CD4-positive, alpha-beta T cell treated with Interleukin-4 for 1 hour (primary cell): Measurements from ENCODE around the gene REEP1.
"Not testable (repeated sequence)": the region's sequence is repeated elsewhere in the genome, so short reads cannot be mapped to it uniquely, and the experiment has no call there.

ENCODE experiments used
- DNase-seq, 2 donors: peaks; one replicate each; pipeline ENCODE4 v3.0.0-alpha.2; 2020 to 2022

The REEP1 gene

DNA sequence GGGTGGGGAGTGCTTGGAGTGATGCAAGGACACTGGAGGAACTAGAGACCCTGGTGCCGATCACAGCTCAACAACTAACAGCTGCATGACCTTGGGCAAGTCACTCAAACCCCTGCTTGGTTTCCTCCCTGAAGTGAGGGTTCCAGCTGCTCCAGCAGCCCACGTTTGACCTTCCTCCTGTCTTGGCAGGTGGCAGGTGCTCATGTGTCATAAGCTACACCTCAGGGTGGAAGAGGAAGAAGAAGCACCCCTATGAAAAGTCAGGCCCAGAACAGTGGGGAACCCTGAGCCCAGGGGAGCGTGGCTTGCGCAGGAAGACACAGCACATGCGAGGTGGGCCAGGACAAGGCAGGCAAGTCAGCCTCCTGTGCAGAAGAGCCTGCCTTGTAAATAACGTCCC, 95.8 kb downstream of the REEP1 start:
- no peak for DNase-seq

DNA sequence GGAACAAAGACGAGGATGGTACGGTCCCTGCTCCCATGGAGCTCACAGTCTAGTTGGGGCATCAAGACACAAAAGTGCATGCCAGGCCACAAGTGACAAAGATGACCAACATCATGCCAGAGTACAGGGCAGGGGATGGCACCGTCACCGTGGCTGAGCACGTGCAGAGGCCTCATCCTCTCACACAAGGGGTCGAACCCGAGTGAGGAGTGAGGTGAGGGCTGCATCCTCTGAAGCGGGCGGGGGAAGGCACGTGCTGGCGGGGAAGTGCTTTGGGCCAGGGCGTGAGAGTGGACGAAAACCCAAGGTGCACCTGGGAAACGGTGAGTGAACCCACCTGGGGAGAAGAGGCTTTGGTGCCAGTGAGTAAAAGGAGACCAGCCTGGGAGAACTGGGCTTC, 97.2 kb downstream of the REEP1 start:
- DNase-seq: no peak

DNA sequence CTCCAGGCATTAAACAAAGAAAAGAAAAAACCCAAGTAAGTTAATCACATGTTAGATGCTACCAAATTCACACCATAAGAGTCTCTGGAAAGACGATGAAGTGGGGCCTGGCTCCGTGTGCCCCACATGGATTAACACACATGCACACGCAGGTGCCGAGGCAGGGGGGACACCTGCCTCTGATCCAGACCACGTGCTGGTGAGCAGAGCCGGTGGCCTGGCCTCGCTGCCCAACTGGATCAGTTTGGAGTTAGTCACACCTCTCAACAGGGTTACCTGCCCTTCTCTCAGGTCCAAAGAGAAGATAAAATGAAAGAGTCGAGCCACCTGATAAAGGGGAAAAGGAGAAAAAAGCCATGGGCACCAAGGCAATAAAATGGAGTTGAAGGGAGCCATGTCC, 97.7 kb downstream of the REEP1 start:
- DNase-seq: no peak

DNA sequence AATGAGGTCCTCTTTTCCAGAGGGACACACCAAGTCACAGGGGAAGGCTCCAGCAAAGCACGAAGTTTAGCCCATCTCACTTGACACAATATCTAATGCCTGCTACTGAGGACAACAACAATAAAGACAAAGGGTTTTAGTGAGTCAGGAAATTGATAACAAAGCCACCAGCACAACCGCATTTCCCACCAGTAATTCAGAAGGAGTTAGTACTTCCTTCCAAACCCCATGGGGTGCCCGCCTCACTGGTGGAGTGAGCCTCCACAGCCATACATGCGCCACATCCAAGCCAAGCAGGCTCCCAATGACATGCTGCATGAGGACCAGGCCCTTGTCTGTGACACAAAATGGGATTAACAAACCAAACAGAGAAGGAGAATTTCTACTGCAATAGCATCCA, 98.1 kb downstream of the REEP1 start:
- DNase-seq: no peak

DNA sequence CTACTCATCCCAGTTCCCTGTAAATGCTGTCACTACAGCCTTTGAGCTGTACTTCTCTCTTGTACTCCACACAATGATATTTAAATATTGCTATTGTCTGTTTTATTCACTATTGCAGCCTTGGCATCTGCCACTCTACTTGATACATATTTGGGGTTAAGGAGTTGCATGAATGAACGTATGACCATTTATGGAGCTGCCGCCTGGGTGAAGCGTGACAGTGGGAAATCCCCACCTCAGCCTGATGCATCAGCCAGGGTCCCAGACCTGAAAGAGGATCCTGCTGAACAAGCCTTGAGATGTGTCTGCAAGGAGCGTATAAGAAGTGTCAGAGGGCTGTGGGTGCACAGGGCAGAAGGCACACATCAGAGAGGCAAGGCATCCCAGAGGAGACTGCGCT, 99.1 kb downstream of the REEP1 start:
- DNase-seq: peak; percentile 24 to 75

DNA sequence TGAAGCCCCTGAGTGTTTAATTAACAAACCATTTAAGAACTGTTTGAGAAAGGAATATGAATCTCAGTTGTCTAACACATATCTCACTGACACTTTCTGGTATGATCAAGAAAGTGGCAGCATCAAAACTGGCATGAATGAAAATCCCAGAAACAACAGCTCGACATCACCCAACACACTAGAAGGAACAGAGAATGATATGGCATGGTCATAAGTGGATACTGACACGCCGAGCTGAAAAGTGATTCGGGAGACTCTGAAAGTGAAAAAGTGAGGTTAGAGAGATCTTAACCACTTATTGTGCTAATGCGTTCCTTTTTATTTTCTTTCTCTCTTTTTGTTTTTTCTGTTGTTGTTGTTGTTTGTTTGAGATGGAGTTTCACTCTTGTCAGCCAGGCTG, 100.3 kb downstream of the REEP1 start:
- no peak for DNase-seq

DNA sequence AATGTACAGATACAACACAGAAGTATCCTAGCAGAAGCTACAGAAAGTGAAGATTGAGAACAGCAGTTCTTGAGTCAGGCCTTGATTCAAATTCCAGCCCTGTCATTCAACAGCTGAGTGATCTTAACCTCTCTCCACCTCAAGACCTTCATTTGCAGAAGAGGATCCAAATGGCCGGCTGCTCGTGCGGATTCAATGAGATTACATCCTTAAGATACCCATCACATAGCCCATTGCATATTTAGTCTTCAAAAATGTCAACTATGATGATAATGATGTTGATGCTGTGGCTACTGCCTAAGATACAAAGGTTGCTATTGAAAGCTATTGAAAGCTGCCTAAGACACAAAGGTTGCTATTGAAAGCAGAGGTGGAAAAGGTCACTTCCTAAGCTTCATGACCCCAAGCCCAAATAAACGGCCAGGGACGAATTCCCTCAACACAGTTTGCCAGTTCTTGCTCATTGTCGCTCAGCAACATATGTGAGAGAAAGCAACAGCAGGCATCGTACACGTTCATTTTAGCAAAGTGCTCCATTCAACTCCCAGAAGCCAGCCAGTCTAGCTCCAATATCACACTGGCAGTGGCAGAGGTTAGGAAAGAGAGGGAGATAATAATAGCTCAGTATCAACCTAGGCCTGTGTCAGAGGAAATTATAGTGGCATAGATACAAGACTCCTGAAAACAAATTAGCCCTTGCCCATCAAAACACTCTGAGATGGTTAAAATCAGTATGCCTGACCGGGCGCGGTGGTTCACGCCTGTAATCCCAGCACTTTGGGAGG, 102.0 kb downstream of the REEP1 start:
- no peak for DNase-seq

DNA sequence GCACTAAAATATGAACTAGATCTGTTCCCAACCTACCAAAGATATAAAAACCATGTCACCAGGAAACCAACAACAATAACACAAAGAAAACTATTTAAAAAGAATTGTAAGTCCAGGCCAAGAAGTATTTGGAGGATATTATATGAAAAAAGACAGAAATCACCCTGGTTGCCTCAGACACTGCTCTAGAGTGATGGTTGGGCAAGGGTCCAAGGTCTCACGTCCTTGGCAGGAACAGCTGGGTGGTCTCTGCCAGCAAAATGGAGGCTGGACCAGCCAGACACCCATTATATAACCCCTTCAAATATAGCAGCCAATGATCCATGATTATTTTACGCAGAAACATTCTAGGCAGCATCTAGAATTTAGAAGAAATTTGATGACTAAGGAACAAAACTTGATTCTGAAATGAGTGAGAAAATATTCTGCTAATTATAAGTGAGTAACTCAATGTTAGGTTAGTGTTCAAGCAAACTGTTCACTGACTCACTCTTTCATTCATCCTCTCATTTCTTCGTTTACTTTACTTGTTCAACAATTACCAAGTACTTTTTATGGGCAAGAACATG, 102.8 kb downstream of the REEP1 start:
- DNase-seq: no peak

DNA sequence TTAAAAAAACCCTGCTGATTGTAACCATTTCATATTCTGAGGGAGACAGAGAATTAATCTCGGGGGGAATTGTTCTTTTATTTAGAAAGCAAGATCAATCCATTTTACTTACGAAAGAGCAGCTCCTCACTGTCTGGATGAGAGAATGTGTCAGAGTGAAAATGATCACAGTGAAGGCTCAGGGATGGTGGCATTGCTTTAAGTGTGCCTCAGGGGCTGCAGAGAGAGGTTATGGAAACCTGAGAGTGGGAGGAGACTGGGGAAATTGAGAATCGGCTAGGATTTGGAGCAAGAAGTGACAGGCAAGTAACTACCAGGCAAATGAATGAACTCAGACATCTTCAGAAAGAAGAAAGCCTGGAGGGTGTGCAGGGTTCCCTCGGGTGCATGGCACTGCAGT, 104.0 kb downstream of the REEP1 start:
- no peak for DNase-seq

DNA sequence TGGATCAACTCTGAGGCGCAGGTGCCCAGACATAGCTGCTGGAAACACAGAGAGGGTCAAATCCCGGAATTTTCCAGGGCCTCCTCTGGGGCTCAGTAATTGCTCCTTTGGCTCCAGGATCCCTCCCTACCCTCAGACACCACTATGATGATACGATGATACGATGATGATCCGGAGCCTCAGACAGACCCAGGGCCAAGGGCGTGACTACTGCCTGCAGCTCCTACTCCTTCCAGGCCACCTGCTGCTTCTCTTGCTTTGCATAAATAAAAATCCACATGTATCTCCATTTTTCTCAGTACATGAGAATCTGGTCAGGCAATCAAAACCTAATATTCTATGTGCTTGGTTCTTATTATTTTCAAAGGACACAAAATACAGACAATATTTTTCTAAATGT, 104.5 kb downstream of the REEP1 start:
- DNase-seq: no peak

DNA sequence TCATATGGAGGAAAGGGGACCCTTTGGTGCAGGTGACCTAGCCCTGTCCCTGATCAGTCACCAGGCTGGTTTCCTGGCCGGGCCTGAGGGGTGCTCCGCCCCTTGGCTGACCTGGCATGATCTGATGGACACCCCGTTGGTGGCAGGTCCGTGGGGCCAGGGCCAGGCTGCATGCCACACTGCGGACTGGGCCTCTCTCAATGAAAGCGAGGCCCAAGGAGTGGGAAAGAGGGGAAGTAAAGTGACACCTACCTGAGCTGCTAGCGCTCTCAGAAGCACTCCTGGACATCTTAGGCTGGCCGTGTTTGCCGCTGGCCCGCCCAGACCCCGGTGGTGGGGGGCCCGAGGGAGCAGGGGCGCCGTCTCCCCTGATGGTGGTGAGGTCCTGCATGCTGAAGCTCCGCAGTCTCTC, 105.0 kb downstream of the REEP1 start:
- DNase-seq: no peak

DNA sequence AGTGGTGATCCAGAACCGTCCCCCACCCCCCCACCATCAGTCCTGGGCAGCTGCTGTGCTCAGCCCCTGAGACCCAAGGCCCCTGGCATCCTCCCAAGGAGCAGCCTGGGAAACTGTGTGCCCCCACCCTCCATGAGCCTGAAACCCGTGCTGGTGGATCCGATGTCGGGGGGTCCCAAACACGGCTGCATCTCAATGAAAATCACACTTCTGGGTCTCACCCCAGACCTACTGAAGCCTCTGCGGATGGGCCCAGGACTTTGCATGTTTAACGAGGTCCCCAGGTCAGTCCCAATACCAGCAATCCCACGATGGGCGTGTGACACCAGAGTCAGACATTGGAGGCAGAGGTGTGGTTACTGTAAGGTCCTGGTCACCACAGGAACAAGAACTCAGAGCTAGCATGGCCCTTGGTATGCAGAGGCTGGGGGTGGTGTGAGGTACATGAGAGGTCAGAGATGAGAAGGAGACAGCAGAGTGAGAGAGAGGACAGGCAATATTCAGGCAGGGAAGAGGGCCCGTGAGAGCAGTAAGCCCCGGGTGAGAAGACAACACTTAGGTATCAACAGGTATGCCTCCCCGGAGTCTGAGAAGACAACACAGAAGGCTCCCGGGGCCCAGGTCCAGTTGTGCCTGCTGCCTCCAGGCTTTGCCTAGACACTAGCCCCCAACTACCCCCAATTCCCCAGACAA, 105.6 kb downstream of the REEP1 start:
- no peak for DNase-seq

DNA sequence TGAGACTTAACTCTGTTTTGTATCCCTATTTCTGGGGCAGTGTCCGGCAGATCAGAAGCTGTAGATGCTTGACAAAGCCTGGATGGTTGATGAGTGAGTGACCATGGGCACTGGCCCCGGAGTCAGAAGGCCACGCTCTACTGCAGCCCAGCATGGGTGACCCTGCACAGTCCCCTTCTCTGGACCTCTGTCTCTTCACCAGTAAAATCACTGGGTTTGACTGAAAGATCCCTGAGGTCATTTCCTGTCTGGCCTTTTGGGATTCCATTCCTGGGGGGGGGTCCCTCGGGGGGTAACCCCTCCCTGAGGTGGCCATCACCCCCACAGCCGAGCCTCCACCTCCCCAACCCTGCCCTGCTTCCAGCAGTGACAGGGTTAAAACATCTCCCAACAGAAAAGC, 106.5 kb downstream of the REEP1 start:
- no peak for DNase-seq

DNA sequence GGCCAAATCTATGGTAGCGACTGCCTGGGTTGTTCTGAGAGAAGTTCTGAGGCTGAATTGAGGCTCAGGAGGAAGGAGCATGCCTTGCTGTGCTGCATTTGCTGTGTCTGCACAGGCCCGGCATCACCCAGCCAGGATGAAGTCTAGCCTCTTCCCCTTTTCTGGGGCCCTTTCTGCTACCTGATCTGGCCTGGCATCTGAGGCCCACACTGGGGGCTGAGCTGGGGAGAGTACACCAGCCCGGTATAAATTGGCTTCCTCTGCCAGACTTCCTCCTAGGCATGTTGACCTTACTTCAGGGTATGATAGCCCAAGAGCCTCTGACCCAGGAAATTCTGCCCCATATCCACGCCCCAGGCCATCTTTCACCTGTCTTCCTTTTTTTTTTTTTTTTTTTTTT, 108.2 kb downstream of the REEP1 start:
- DNase-seq: no peak

DNA sequence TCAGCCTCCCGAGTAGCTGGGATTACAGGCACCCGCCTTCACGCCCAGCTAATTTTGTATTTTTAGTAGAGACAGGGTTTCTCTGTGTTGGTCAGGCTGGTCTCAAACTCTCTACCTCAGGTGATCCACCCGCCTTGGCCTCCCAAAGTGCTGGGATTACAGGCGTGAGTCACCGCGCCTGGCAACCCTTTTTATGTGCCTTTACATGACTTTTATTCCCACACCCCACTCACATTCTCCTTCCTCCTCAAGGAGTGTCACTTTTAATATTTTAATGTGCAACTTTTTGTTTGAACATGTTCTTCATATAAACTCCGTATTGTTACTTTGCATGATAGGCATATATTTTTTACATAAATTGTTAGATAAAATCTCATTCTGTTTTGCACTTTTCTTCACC, 108.9 kb downstream of the REEP1 start:
- DNase-seq: not testable (repeated sequence)

DNA sequence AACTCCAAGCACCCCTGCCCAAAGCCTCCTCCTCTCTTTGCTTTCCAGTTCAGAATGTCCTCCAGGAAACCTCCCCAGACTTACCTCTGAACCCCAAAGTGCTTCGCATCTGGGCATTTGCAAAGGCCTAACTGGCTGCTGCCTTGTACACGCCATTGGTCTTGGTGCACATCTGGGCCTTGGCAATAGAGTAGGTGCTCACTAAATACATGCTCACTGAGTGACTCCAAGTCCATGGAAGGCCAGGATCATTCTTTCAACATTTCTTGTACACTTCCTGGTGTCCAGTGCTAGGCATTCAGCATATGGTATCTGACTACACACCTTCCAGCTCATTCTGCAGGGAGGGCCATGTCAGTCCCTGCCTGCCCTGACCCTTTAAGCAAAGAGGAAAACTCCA, 109.7 kb downstream of the REEP1 start:
- no peak for DNase-seq

DNA sequence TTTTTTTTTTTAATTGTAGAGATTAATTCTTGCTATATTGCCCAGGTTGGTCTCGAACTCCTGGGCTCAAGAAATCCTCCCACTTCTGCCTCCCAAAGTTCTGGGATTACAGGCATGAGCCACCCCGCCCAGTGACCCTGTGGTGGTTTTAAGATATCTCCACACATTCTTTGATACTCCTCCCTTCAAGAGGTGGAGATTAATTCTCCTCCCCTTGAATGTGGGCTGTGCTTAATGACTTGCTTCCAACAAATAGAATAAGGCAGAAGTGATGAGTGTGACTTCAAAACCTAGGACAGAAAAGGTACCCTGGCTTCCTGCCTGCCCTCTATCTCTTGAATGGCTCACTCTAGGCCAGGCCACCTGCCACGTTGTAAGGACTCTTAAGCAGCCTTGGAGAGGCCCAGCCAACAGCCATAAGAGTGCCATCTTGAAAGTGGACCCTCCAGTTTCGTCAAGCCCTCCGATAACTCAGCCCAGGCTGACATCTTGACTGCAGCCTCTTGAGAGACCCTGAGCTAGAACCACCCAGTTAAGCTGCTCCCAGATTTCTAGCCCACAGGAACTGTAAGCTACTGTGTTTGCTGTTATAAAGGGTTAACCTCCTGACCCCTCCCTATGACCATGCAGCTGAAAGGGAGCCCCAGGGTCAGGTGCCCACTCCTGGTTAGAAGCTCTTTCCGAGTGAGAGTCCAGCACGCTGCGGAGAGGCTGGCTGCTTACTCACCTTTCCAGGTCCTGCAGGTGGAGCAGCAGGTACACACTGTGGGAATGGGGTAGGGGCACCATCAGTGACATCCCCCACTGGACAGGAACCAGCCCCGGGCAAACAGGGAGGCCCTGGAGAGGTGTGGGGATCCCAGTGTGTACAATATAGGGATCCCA, 110.5 kb downstream of the REEP1 start:
- no peak for DNase-seq

DNA sequence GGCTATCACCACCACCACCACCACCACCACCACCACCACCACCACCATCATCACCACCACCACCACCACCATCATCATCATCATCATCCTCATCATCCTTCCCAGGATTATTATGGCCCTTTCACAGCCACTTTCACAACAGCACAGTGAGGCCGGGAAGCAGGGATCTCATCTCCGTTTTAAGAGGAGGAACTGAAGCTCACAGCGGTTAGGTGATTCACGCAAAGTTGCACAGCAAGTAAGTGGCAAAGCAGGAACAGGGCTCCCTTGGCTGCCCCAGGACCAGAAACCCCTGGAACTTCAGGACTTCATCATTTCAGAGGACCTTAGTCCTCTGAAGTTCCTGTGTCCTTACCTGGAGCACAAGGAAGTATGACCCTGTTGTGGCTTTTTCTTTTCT, 111.4 kb downstream of the REEP1 start:
- peak in 1 of 2 donors; percentile 34 for DNase-seq

DNA sequence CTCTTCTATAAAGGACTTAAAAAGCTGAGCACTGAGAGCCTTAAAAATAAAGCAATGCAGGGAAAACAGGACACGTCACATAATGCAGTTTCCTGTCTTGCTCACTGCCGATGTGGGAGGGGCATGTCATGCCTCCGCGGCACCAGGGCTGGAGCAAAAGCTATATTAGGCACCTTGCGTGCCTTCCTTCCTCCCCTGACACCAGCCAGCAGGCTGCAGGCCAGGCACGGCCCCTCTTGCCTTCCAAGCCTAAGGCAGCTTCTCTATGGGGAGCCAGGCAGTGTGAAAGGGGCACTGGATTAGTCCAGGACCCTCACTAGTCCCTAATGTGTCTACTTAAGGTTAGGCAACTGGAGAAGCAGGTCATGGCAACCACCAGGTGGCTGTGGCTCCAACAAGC, 111.8 kb downstream of the REEP1 start:
- DNase-seq: peak; percentile 40 to 72

DNA sequence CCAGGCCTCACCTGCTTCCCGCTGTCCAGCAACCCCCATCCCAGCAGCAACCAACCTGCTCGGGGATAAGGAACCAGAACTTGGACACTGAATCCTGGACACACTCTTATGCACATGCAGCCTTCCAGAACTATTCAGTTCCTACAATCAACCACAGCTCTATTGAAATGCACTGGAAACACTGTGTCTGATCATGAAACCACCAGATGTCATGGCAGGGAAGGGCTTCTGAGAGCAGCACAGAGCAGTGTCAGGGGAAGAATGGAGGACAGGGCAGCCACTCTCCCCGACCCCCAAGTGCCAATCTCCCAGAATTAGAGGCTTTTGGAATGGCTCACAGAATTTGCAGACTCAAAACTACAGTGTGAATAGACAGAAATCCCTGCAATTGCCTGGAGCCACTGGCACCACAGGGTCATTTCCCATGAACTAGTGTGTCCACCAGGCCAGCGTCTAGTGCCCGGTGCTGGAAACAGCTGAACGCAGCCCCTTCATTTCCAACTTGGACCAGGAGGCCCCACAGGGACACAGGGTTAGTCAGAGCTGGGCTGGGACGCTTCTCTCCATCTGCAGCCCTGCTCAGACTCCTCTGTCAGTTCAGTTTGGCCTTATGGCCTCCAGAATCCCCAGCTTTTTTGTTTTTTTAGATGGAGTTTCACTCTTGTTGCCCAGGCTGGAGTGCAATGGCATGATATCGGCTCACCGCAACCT, 112.6 kb downstream of the REEP1 start:
- DNase-seq: no peak

DNA sequence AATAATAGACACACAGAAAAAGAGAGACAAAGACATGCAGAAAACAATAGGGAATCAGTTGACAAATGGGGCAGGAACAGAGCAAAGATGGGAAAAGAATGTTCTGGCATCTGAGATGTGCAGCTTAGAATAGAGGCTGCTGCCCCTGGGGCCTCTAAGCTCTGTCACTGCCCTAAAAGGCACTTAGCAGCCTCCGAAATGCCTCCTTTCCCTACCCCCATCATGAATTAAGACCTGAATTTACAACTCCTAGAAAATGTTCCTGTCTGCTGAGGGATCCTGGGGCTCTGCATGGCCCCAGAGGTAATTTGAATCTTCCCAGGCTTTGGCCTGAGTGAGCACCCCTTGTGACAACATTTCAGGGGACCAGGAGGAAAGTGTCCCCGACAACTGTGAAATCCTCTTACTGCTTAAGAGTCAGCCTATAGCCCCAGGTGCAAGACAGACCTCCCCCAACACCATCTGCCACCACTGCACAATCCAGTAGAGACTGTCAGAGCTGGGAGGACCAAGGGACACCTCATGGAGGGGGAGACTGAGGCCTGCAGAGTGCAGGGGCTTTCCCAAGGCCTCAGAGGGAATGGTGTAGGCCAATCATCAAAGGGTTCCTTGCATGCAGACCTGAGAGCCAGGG, 113.4 kb downstream of the REEP1 start:
- no peak for DNase-seq
